Glutamatergic neuron (in vitro differentiated cells): ENCODE results near the gene RPL41. TPM values are rescaled to one million over a fixed set of nuclear protein-coding genes. Genes with fewer than 3 reads are reported as not detected.
"Not testable (repeated sequence)": the region's sequence is repeated elsewhere in the genome, so short reads cannot be mapped to it uniquely, and the experiment has no call there.

Experiments used
- DNase-seq: peaks from one replicate; pipeline ENCODE4 v3.0.0; 2022
- H3K27ac Mint-ChIP-seq: one replicate; pipeline ENCODE4 v1.8.0; 2020; ENCODE audit warnings: mild to moderate bottlenecking, mixed read lengths, inconsistent platforms; ENCODE audit not compliant: unreplicated experiment
- H3K27me3 Mint-ChIP-seq: one replicate; pipeline ENCODE4 v1.8.0; 2020; ENCODE audit warnings: mild to moderate bottlenecking, moderate library complexity, mixed read lengths, inconsistent platforms; ENCODE audit not compliant: unreplicated experiment
- H3K36me3 Mint-ChIP-seq: one replicate; pipeline ENCODE4 v1.8.0; 2020; ENCODE audit warnings: mild to moderate bottlenecking, mixed read lengths, inconsistent platforms; ENCODE audit not compliant: unreplicated experiment
- H3K4me1 Mint-ChIP-seq: one replicate; pipeline ENCODE4 v1.8.0; 2020; ENCODE audit warnings: mild to moderate bottlenecking, low read depth, mixed read lengths, inconsistent platforms; ENCODE audit not compliant: unreplicated experiment
- H3K4me3 Mint-ChIP-seq: one replicate; pipeline ENCODE4 v1.8.0; 2020; ENCODE audit warnings: mild to moderate bottlenecking, mixed read lengths, inconsistent platforms; ENCODE audit not compliant: unreplicated experiment
- H3K9me3 Mint-ChIP-seq: one replicate; pipeline ENCODE4 v1.8.0; 2020; ENCODE audit warnings: mild to moderate bottlenecking, moderate library complexity, mixed read lengths, inconsistent platforms; ENCODE audit not compliant: unreplicated experiment
- CTCF ChIP-seq: fragments of 200-600 bp; sonication (generic); IDR thresholded peaks from one replicate; pipeline ENCODE4 v1.5.0; 2021; ENCODE audit not compliant: partially characterized antibody, unreplicated experiment
- total RNA-seq: library from RNA; stranded (reverse); fragmentation: NEBNext Ultra II Directional; extraction: Animal tissue kit (Norgen Biotek cat#: 25700); gene quantifications from one replicate; pipeline ENCODE4 v1.2.1, GENCODE V29; 2021; ENCODE audit not compliant: unreplicated experiment

The RPL41 gene
- total RNA-seq, 1 donor from 2014 or later: 1,433 TPM

GRCh38 chr12:56155256-56155845, 38.9 kb downstream of the RPL41 start:
- Mint-ChIP-seq H3K27me3 (peaks cover 30% of the 10 kb centered on the region), H3K27ac (peak overlapping the region; percentile 21)
- TF ChIP-seq CTCF: no peak

GRCh38 chr12:56156464-56157200, 40.2 kb downstream of the RPL41 start:
- H3K4me1 Mint-ChIP-seq: peaks cover 22% of the 10 kb centered on the region
- H3K4me3 Mint-ChIP-seq: peak overlapping the region; percentile 88
- peaks cover 39% of the 10 kb centered on the region for H3K27me3 Mint-ChIP-seq
- DNase-seq, H3K36me3 Mint-ChIP-seq: not testable (repeated sequence)
- peak overlapping the region; percentile 98 for H3K27ac Mint-ChIP-seq
- H3K9me3 Mint-ChIP-seq: peaks cover 22% of the 10 kb centered on the region

More at GRCh38 chr12:56155256-56155845, 38.9 kb downstream of the RPL41 start:
- peaks cover 18% of the 10 kb centered on the region for H3K9me3 Mint-ChIP-seq
- H3K4me3 Mint-ChIP-seq: peak overlapping the region; percentile 26
- peaks cover 17% of the 10 kb centered on the region for H3K4me1 Mint-ChIP-seq
- H3K36me3 Mint-ChIP-seq: no peaks in the 10 kb centered on the region
- DNase-seq: no peak

GRCh38 chr12:56157201-56158028, 41.0 kb downstream of the RPL41 start:
- Mint-ChIP-seq H3K4me1 (peaks cover 24% of the 10 kb centered on the region), H3K27me3 (peaks cover 40% of the 10 kb centered on the region), H3K9me3 (peaks cover 24% of the 10 kb centered on the region)

GRCh38 chr12:56158029-56158925, 41.8 kb downstream of the RPL41 start, which contains the start of gene MYL6:
Gene MYL6 (plus strand): TSS chr12:56158359. CDS start chr12:56158402, 43 bp downstream.
- Mint-ChIP-seq H3K36me3 (peaks cover 5% of the 10 kb centered on the region), H3K27me3 (peaks cover 38% of the 10 kb centered on the region), H3K27ac (peak within 1 kb of the TSS; percentile 98), H3K4me1 (peaks cover 23% of the 10 kb centered on the region), H3K9me3 (peaks cover 25% of the 10 kb centered on the region), H3K4me3 (peak within 1 kb of the TSS; percentile 95)
- peak; percentile 87 for DNase-seq
- no peak for TF ChIP-seq CTCF

More at GRCh38 chr12:56157201-56158028, 41.0 kb downstream of the RPL41 start:
- peaks cover 5% of the 10 kb centered on the region for H3K36me3 Mint-ChIP-seq
- H3K27ac Mint-ChIP-seq: peak overlapping the region; percentile 98
- peak; percentile 63 for DNase-seq
- peak; percentile 53 for TF ChIP-seq CTCF
- H3K4me3 Mint-ChIP-seq: peak overlapping the region; percentile 88
